Sigmoid colon (tissue), 4 donors: Measurements from ENCODE around the gene OXGR1.

Experiments used
- CTCF ChIP-seq, 4 experiments: fragments of 450-650 bp in 3 of 4; fragments of 200-600 bp in 1 of 4; IDR thresholded peaks; one replicate each; pipeline ENCODE4 v1.5.1; 2016 to 2019; ENCODE audit warnings: antibody characterized with exemption in 4 of 4, mild to moderate bottlenecking in 3 of 4, moderate library complexity in 2 of 4
- EP300 ChIP-seq, 4 donors: sonication (generic); formaldehyde crosslinking; IDR thresholded peaks; one replicate each; pipeline ENCODE4 v1.6.1; 2017; ENCODE audit warnings: antibody characterized with exemption in 4 of 4
- POLR2A ChIP-seq, 2 donors: fragments of 450-650 bp; IDR thresholded peaks; one replicate each; pipeline ENCODE4 v1.6.1; 2016; ENCODE audit warnings: antibody characterized with exemption in 2 of 2, mild to moderate bottlenecking in 2 of 2, moderate library complexity in 2 of 2

DNA sequence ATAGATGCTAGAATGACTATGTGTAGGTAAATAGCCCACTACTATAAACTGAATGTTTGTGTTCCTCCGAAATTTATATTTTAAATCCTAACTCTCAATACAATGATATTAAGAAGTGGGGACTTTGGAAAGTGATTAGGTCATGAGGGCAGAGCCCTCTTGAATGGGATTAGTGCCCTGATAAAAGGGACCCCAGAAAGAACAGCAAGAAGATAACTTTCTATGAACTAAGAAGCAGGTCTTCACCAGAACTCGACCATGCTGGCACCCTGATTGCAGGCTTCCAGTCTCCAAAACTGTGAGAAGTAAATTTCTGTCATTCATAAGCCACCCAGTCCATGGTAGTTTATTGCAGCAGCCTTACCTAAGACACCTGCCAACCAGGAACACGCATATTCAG lies 33.9 kb downstream of the OXGR1 start:
- TF ChIP-seq POLR2A (IDR thresholded peaks at IDR 0.05): no peak
- TF ChIP-seq CTCF (IDR thresholded peaks at IDR 0.05): no peak
- TF ChIP-seq EP300 (IDR thresholded peaks at IDR 0.05): no peak
